NCI-H510A treated with DMSO at 0.1 percent for 48 hours (cell line): Measurements from ENCODE around the gene ATAD3B.
A peak's percentile ranks its signal among the peaks of the same experiment; 100 is the strongest.
"Not testable (repeated sequence)": the region's sequence is repeated elsewhere in the genome, so short reads cannot be mapped to it uniquely, and the experiment has no call there.

Source experiments
- DNase-seq: peaks from one replicate; lab custom pipeline; 2025; lab: John Stamatoyannopoulos, UW

Gene ATAD3B

DNA sequence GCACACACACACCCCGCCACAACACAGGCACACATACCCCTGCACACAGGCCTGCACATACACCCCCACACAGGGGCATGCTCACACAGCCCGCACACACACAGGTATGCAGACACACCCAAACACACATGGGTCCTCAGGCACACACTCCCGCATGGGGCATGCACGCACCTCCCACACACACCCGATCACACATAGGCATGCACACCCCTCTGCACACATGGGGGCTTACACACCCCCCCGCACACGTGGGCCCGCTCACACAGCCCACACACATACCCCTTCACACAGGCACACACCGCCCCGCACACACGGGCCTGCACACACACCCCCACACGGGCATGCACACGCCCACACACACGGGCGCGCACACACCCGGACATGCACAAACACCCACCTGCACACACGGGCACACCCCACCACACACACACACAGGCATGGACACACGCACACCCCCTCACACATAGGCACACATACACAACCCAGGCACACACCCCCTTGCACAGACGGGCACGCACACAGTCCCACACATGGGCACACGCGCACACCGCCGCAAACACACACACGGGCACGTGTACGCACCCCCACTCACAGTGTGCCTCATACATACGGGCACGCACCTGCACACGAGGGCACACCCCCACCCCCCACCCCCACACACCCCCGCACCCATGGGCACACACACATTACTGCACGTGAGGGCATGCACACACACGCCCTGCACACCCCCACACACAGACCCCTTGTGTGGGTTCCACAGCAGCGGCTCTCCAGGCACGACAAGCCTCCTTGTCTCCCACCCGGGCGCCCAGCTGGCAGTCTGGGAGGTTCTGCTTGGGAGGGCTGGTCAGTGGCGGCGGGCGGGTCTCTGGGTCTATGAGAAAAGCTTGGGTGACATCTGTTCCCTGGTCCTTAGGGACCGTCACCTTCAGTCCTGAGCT, 8.3 kb downstream of the ATAD3B start:
- DNase-seq, result no peak

DNA sequence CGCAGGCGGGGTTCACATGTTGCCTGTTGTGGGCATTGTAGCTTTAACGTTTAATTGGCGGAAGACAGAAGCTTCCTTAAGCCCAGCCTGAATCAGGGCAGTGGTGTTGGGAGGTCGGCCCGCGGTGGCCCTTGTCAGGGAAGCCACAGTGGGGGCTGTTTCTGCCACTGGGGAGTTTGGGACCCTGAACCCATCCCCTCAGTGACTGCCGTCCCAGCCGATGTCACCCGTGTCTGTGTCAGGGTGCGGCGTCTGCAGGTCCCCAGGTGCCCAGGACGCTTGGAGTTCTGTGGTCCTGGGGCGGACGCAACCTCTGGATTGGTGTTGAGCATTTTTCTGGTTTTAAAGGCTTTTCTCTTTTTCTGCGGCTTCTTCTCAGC, 8.9 kb downstream of the ATAD3B start:
- DNase-seq, result not testable (repeated sequence)

DNA sequence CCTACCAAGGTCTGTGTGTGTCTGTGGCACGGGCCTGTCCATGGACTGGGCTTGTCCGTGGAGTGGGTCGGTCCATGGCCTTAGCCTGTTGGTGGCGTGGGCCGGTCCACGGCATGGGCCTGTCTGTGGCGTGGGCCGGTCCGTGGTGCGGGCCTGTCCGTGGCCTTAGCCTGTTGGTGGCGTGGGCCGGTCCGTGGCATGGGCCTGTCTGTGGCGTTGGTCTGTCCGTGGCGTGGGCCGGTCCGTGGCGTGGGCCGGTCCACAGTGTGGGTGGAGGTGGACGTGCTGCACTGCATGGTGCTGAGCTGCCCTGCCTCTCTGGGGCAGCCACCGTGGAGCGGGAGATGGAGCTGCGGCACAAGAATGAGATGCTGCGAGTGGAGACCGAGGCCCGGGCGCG, 10.2 kb downstream of the ATAD3B start:
- not testable (repeated sequence) for DNase-seq

DNA sequence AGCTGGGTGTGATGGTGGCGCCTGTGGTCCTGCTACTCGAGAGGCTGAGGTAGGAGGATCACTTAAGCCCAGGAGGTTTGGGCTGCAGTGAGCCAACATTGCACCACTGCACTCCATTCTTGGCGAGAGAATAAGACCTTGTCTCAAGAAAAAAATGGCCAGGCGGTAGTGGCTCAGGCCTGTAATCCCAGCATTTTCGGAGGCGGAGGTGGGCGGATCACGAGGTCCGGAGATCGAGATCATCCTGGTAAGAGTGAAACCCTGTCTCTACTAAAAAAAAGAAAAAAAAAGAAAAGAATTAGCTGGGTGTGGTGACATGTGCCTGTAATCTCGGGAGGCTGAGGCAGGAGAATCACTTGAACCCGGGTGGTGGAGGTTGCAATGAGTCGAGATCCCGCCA, 11.3 kb downstream of the ATAD3B start:
- no peak for DNase-seq

DNA sequence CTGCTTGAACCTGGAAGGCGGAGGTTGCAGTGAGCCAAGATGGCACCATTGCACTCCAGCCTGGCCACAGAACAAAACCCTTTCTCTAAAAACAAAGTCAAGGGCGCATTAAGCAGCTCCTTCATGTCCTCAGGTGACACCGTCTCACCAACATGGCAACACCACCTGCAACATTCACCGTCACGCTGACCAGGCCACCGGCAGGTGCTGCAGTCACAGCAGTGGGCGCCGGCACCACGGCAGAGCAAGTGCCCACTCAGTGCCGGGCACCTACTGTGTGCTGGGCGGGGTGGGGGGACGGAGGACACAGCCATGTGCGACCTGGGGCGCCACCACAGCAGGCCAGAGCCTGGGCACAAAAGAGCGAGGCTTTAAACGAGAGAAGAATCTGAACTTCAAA, 12.1 kb downstream of the ATAD3B start:
- DNase-seq, result no peak

DNA sequence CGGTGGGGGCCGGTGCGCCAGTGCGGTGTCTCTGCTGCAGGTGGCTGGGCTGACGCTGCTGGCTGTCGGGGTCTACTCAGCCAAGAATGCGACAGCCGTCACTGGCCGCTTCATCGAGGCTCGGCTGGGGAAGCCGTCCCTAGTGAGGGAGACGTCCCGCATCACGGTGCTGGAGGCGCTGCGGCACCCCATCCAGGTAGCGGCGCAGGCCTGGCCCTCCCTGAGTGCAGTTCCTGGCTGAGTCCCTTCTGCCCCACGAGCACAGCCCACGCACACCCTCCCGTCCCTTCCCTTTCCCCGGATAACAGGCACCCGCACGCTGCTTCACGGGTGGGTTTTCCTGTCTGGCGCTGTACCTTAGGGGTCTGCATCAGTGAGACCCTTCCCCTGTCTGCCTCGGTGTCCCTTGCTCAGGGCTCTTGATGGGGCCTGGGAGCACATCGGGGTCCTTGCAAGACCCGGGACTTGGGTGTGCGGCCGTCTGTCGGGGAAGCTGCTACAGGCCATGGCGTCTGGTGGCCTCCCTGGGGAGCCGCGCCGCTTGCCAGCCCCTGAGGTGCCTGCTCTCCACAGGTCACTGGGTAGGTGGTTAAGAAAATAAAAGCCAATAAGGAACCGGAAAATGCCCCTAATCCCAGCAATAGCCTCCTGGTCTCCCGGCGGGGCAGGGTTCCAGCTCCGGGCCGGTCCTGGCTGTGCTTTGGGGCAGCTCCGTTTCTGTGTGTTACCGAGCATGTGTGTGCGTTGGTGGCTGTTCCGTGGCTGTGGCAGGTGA, 13.6 kb downstream of the ATAD3B start:
- DNase-seq, result not testable (repeated sequence)

DNA sequence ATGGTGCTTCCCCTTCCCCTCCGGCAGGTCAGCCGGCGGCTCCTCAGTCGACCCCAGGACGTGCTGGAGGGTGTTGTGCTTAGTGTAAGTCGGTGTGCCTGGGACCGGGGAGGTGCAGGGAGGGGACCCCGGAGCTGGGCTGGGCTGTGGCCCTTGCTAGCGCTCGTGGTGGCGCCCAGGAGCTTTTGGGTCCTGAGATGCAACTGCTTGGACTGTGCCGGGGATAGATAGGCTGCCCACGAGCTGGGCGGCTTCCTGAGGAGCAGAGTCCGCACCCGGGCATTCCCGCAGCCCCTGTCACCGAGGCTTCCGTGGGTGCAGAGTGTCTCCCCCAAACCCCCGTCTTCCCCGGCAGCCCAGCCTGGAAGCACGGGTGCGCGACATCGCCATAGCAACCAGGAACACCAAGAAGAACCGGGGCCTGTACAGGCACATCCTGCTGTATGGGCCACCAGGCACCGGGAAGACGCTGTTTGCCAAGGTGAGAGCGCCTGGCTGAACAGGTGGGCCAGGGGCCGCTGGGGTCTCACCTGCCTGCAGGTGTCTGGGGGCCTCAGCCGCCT, 14.3 kb downstream of the ATAD3B start:
- not testable (repeated sequence) for DNase-seq

DNA sequence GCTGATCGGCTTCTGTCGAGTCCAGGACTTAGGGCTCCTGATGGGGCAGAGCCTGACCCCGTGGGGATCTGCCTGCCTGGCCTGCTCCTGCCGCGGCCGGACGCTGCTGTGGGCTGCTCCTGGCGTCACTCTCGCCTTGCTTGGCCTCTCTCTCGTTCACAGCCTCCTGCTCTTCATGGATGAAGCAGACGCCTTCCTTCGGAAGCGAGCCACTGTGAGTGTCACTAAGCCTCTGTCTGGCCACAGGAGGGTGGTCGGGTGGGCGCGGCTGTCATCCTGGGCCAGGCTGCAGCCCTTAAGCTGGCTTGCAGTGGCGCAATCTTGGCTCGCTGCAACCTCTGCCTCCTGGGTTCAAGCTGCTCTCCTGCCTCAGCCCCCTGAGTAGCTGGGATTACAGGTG, 16.1 kb downstream of the ATAD3B start:
- no peak for DNase-seq

DNA sequence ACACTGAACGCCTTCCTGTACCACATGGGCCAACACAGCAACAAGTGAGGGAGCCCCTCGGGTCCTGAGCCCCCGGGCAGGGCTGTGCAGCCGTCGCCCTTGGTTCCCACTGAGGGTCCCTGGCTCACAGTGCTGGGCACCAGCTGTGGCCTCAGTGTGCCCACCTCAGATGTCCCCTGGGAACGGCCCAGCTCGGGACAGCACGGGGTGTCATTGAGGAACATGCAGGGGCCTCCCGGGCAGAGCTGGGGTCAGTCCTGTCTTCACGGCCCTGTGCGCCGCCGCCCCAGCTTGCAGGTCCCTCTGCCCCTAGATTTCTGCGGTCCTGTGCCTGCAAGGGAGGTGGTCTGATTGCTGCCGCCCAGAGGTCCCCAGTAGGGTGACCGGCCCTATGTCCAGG, 17.7 kb downstream of the ATAD3B start:
- DNase-seq, result no peak

DNA sequence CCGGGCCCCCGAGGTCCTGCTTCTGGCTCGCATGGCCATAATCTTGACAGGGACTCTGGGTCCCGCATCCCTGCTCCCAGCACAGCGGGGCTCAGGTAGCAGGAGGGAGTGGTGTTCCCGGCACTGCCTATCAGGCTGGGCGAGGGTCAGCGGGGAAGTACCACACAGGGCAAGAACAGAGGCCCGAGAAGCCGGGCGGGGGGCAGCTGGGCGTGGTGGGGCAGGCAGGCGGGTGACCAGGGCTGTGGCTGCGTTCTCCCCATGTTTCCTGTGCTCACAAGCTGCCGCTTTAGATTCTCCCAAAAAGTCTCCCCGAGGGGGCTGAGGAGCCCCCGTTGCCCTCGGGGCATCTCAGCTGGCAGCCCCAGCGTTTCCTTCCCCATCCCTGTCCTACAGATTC, 18.3 kb downstream of the ATAD3B start:
- no peak for DNase-seq

DNA sequence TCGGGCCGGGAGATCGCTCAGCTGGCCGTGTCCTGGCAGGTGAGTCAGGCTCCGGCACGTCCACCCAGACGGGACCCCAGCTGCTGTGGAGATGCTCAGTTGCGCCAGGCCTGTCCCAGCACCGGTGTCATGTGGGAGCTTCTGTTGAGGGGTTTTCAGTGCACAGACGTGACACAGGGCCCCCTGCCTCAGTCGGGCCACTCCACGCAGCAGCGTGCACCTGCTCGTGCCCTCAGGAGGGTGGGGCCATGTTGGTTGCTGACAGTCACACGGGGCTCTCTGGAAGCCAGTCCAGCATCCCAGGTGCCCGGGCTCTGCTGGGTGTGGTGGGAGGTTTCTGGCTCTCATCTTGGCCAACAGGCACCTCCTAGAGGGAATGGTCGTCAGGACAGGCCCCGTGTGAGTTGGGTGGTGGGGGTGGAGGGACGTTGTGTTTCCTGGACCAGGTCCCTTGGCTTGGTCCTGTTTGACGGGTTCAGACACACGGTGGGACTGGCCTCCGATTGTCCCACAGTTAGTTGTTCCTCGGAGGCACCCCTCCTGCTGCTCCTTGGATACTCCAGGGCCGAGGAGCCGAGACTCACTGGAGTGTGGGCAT, 19.2 kb downstream of the ATAD3B start:
- no peak for DNase-seq

DNA sequence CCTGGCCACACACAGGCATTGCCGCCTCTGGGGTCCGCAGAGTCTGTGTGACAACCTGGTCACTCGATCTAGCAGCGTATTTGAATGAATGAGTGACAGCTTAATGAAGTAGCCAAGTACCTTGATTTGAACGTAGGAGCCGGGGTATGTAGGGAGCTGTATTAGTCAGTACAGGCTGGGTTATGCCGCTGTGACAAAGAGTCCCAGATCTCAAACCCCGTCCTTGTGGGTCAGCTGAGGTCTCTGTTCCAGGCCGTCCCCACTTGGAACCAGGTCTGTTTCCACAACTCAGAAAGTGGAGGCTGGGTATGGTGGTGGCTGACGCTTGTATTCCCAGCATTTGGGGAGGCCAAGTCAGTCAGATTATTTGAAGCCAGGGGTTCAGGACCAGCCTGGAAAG, 20.0 kb downstream of the ATAD3B start:
- DNase-seq, result no peak

DNA sequence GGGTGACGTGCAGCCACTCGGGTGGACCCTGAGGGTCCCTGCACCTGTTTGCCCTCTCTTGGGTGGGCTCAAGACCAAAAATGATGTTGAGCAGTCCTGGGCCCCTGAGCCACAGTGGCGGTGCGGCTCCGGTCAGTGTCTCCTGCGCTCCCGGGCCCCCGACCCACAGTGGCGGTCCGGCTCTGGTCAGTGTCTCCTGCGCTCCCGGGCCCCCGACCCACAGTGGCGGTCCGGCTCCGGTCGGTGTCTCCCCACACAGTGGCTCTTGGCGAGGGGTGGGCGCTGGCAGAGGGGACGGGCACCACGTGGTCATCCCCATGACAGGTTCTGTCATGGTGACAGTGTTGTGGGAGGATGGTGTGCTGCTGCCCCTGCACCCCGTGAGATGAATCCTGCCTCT, 22.7 kb downstream of the ATAD3B start:
- not testable (repeated sequence) for DNase-seq

DNA sequence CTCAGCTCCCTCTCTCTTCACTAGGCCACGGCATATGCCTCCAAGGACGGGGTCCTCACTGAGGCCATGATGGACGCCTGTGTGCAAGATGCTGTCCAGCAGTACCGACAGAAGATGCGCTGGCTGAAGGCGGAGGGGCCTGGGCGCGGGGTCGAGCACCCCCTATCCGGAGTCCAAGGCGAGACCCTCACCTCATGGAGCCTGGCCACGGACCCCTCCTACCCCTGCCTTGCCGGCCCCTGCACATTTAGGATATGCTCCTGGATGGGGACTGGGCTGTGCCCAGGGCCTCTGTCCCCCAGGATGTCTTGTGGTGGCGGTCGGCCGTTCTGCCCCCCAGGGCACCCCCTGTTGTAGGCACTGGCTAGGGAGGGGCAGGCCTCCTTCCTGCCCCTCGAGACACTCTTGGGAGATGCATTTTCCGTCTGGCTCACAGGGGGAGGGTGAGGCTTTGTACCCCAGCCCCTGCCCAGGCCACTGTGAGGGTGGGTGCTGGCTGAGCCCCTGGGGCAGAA, 24.0 kb downstream of the ATAD3B start:
- not testable (repeated sequence) for DNase-seq

DNA sequence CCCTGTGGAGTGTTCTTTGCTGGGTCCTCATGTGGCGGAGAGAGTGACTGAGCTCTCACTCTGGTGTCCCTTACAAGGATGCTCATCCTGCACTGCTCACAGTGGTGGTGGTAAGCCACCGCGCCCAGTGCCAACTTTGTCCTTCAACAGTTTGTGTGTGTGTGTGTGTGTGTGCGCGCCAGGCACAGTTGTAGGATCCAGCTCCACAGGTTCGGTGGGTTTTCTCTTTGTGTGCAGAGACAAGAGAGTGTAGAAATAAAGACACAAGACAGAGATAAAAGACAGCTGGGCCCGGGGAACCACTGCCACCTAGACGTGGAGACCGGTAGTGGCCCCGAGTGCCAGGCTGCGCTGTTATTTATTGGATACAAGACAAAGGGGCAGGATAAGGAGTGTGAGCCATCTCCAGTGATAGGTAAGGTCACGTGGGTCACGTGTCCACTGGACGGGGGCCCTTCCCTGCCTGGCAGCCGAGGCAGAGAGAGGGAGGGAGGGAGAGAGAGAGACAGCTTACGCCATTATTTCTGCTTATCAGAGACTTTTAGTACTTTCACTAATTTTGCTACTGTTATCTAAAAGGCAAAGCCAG, 33.3 kb downstream of the ATAD3B start:
- DNase-seq, result peak; percentile 99

DNA sequence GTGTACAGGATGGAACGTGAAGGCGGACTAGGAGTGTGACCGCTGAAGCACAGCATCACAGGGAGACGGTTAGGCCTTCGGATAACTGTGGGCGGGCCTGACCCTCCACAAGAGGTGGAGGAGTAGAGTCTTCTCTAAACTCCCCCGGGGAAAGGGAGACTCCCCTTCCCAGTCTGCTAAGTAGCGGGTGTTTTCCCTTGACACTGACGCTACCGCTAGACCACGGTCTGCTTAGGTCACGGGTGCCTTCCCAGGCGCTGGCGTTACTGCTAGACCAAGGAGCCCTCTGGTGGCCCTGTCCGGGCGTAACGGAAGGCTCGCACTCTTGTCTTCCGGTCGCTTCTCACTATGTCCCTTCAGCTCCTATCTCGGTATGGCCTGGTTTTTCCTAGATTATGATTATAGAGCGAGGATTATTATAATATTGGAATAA, 33.8 kb downstream of the ATAD3B start:
- peak; percentile 86 for DNase-seq

DNA sequence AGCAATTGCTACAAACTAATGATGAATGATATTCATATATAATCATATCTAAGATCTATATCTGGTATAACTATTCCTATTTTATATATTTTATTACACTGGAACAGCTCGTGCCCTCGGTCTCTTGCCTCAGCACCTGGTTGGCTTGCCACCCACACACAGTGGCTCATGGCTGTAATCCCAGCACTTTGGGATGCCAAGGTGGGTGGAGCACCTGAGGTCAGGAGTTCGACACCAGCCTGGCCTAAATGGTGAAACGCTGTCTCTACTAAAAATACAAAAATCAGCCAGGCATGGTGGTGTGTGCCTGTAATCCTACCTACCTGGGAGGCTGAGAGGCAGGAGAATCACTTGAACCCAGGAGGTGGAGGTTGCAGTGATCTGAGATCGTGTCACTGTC, 34.2 kb downstream of the ATAD3B start:
- not testable (repeated sequence) for DNase-seq

DNA sequence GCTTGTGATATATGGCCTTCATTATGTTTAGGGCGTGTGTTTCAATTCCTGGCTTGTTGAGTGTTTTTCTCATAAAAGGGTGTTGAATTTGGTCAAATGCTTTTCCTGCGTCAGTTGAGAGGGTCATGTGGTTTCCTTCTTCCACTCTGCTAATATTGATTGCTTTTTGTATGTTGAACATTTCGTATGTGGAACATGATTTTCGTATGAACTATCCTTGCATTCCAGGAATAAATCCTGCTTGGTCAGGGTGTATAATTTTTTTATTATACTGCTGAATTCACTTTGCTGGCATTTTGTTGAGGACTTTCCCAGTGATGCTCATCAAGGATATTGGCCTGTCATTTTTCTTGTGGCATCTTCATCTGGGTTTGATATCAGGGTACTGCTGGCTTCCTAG, 35.7 kb downstream of the ATAD3B start:
- no peak for DNase-seq

DNA sequence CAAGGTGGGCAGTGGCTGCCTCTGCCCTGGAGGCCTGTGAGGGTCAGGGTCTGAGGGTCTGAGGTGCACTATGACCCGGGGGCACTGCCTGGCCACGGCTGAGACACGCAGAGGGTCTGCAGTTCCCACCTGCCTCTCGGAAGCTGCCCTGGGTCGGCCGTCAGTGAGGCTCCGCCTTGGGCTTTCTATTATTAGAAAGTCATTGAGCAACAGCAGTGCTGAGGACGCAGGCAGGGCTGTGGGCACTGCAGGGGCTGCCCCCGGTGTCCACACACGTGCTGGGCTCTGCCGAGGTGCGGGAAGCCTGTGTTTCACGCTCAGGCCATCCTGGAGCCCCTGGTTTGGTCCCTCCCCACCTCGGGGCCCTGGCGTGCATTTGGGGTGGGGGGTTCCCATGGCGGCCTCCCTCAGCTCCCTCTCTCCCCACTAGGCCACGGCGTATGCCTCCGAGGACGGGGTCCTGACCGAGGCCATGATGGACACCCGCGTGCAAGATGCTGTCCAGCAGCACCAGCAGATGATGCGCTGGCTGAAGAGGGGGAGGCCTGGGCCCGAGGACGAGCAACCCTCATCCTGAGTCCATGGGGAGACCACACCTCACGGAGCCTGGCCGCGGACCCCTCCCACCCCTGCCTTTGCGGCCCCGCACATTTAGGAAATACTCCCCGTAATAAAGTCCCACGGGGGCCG, 37.4 kb downstream of the ATAD3B start:
- DNase-seq, result not testable (repeated sequence)

DNA sequence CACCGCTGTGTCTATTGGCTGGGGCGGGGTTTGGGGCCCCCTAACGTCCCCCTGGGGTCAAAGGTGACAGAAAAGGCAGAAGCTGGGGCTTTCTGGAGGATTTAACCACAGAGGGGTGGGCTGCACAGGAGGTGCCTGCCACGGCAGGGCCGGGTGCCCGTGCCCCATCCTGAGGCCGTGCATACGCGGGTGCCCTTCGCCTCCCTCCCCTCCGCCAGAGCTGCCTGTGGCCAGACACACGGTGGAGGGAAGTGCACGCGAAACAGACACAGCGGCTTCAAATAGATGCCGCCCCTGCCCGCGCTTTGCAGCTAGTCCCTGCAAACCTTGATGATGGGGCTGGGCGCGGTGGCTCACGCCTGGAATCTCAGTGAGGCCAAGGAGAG, 37.9 kb downstream of the ATAD3B start:
- DNase-seq, result not testable (repeated sequence)

DNA sequence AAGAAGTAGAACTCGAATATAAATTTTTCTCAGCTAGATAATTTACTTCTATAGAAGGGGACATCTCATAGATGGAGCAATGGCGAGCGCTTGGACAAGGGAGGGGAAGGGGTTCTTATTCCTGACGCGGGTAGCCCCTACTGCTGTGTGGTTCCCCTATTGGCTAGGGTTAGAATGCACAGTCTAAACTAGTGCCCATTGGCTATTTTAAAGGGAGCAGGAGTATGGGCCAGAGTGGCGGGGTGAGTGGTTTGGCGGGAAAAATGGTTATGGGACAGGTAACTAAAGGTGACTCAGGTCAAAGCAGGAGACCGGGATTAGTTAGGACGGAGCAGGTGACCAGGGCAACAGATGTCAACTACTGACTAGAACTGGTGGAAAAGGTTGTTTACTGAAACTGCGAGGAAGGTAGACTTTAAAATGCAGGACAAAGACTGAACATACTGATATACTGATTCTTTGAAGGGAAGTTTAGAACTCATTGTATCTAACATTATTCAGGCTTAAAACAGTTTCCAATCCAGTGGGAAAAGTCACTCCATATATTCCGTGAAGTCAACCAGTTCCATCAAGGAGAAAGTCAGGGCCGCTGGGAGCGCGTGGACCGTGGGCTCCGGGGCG, 39.5 kb downstream of the ATAD3B start:
- DNase-seq, result peak; percentile 99
